Limb (tissue), 2 donors: Measurements from ENCODE around the gene SYNPR.
"Not testable (repeated sequence)": the region's sequence is repeated elsewhere in the genome, so short reads cannot be mapped to it uniquely, and the experiment has no call there.

ENCODE experiments used
- DNase-seq, 2 donors: peaks; one replicate each; pipeline ENCODE4 v3.0.0-alpha.2; 2016; ENCODE audit errors: extremely low spot score in 2 of 2

The SYNPR gene

GRCh38 chr3:63278171-63279004, at the start of gene SYNPR:
Gene SYNPR, plus strand, starts transcription at chr3:63278308.
- DNase-seq = peak in 1 of 2 donors; percentile 36

GRCh38 chr3:63228677-63229076, 49.4 kb upstream of the SYNPR start:
- DNase-seq = peak in 1 of 2 donors; percentile 30

GRCh38 chr3:63230146-63230545, 48.0 kb upstream of the SYNPR start:
- no peak for DNase-seq

- no peak for DNase-seq
These were observed 46.5 kb upstream of the SYNPR start for GRCh38 chr3:63231643-63232042.

GRCh38 chr3:63232764-63233396, 45.2 kb upstream of the SYNPR start:
- DNase-seq = peak in 1 of 2 donors; percentile 39

GRCh38 chr3:63240381-63240902, 37.7 kb upstream of the SYNPR start:
- no peak for DNase-seq

- no peak for DNase-seq
These were observed 36.0 kb upstream of the SYNPR start for GRCh38 chr3:63242124-63242523.

- DNase-seq = no peak
These were observed 33.6 kb upstream of the SYNPR start for GRCh38 chr3:63244486-63244885.

- DNase-seq = no peak
These were observed 32.3 kb upstream of the SYNPR start for GRCh38 chr3:63245726-63246241.

GRCh38 chr3:63248015-63248414, 30.1 kb upstream of the SYNPR start:
- DNase-seq = no peak

GRCh38 chr3:63251499-63251898, 26.6 kb upstream of the SYNPR start:
- DNase-seq = no peak

GRCh38 chr3:63255819-63256218, 22.3 kb upstream of the SYNPR start:
- not testable (repeated sequence) for DNase-seq

GRCh38 chr3:63264716-63265115, 13.4 kb upstream of the SYNPR start:
- DNase-seq = no peak

- no peak for DNase-seq
These were observed 3.7 kb upstream of the SYNPR start for GRCh38 chr3:63274359-63274758.

- DNase-seq = peak in 1 of 2 donors; percentile 1
These were observed 1.1 kb downstream of the SYNPR start for GRCh38 chr3:63279005-63279841.

- DNase-seq = no peak
These were observed 9.5 kb downstream of the SYNPR start for GRCh38 chr3:63287610-63288009.

GRCh38 chr3:63290686-63291085, 12.6 kb downstream of the SYNPR start:
- DNase-seq = no peak

- no peak for DNase-seq
These were observed 16.2 kb downstream of the SYNPR start for GRCh38 chr3:63294332-63294731.

GRCh38 chr3:63295356-63295755, 17.2 kb downstream of the SYNPR start:
- DNase-seq = no peak

- no peak for DNase-seq
These were observed 17.7 kb downstream of the SYNPR start for GRCh38 chr3:63295806-63296205.

GRCh38 chr3:63296249-63296648, 18.1 kb downstream of the SYNPR start:
- no peak for DNase-seq

- DNase-seq = no peak
These were observed 25.1 kb downstream of the SYNPR start for GRCh38 chr3:63303238-63303637.
